NCI-H460 (cell line): Measurements from ENCODE around the gene TRIM39. TPM values are rescaled to one million over a fixed set of nuclear protein-coding genes. Genes with fewer than 3 reads are reported as not detected.
A peak's percentile ranks its signal among the peaks of the same experiment; 100 is the strongest.

Experiments used
- DNase-seq: peaks from one replicate; pipeline ENCODE4 v3.0.0-alpha.2; 2016; ENCODE audit warnings: low read depth; ENCODE audit errors: extremely low read depth
- total RNA-seq: library from RNA; depleted of rRNA; stranded (reverse); fragments of >200 nt; shearing (Covaris generic); gene quantifications from 2 replicates; pipeline ENCODE4 v1.2.3, GENCODE V29; 2014

The TRIM39 gene
- total RNA-seq, 1 experiment from 2014 or later, result 9.7 TPM

DNA sequence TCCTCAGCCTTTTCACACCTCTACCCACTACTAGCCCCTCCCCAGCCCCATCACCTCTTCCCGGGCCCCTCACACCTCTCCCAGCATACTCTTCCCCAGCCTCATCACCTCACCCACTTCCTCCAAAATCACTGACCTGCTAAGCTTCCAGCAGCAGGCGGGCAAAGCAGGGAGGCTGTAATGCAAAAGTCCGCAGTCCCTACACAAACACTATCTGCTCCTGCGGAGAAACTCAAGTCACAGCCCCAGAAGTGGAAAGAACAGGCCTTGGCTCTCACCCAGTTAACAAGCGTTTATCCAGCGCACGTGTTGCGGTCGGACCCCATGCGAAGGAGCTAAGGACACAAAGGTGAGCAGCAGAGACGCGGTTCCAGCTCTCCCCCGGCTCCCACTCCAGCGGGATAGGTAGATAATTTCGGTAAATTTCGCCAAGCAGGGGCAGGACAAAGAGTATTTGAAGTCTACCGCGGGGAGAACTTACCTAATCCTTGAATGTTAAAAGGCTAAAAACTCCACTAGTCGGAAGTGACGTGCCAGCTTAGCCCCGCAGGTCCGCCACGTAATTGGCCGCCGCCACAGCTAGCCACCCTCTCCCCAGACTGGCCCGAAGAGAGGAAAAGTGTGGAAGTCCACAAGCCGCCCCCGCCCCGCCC, 728 bp upstream of the TRIM39 start:
- peak; percentile 53 for DNase-seq

DNA sequence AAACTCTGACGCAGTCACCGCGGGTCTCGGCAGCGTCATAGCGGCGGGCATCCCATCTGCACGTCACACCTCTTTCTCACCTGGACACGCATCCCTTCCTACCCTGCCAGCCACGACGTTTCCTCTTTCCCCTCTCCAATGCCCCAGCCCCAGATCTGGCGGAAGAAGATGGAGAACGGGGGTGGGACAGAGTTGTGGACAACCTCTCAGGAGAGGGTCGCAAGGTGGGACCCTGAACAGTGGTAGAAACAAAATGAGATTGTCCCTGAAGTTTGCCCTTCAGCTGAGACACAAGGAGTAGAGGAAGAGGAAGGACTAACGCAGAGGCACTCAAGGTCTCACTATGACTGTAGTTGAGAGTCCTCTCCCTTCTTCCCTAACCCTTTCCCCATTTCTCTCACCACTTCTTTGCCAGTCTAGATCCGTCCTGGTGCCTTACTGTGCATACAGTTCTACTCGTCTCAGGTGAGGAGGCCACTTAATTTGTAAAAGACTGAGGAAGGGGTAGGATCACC, 562 bp downstream of the TRIM39 start:
- no peak for DNase-seq

DNA sequence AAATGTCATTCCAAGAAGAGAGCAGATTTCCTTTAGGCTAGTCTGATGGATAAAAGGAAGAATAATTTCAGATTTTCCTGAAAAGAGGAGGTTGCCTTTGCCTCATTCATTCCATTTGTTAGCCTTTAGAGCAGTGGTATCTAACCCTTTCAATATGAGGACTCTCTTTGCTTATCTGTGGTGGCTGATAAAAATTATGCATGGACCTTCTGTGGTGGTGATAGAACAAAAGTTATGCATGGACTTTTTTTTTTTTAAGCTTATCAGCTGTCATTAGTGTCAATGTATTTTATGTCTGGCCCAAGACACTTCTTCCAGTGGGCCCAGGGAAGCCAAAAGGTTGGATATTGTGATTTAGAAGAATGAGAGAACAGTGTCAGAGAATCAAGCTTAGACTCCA, 1.7 kb downstream of the TRIM39 start:
- no peak for DNase-seq

DNA sequence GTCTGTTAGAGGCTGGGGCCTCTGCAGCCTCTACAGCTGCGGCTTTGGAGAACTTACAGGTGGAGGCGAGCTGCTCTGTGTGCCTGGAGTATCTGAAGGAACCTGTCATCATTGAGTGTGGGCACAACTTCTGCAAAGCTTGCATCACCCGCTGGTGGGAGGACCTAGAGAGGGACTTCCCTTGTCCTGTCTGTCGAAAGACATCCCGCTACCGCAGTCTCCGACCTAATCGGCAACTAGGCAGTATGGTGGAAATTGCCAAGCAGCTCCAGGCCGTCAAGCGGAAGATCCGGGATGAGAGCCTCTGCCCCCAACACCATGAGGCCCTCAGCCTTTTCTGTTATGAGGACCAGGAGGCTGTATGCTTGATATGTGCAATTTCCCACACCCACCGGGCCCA, 2.6 kb downstream of the TRIM39 start:
- no peak for DNase-seq

DNA sequence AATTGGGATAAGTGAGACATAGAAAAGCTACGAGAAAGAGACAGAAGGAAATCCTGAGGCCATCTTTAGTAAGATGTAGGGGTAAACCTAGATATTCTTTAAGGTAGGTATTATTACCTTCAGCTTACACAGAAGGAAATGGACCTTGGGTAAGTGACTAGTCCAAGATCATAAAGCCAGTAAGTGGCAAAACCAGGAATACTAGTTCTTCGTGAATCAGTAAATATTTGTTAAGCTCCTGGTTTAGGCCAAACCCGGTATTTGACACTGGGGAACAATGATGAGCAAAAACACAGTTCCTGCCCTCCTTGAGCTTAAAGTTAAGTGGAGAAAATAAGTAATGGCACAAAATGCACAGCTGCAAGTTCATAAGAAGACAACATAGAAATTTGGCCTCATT, 5.3 kb downstream of the TRIM39 start:
- no peak for DNase-seq

DNA sequence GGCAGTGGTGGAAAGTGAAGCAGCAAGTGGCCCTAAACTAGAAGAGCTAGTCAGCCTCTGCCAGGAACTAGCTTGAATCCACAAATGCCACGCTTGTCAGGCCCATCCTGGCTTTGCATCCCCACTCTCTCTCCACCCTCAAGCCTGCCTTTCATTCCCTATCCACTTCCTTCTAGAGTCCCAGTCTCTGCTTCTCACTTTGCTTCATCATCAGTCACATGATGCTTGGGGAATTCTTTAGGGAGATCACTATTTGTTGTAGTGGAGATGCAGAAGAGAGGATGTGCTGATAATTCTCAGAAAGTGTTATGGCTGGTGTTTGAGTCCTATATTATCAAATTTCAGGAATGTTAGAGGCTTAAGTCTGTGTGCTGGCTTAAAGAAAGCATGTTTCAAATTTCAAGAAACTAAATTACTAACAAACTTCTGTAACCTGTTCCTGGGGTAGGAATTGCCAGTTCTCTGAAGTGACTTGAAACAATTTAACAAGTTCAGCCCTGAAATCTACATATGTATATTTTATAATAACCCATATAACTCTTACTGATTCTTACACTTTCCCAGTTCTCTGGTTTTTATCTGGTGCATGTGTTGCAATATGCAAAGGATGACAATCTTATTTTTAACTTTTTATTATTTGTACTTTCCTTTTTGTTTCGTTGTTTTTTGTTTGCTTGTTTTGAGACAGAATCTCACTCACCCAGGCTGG, 7.5 kb downstream of the TRIM39 start:
- DNase-seq, result no peak

DNA sequence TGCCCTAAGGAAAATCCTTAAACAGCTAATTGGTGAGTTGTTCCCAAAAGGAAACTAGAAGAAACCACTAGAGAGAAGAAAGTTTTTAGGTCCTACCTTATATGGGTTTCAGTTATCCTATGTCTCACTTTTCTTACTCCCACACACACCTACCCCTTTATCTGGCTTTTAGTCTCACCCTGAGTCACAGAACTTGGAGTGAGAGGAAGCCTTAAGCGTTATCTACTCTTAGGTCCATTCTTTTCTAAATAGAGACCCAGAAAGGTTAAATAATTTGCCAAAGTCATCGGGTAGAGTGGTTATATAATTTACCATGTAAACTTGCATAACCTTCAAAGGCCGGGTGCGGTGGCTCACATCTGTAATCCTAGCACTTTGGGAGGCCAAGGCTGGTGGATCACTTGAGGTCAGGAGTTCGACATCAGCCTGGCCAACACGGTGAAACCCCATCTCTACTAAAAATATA, 13.9 kb downstream of the TRIM39 start:
- no peak for DNase-seq

DNA sequence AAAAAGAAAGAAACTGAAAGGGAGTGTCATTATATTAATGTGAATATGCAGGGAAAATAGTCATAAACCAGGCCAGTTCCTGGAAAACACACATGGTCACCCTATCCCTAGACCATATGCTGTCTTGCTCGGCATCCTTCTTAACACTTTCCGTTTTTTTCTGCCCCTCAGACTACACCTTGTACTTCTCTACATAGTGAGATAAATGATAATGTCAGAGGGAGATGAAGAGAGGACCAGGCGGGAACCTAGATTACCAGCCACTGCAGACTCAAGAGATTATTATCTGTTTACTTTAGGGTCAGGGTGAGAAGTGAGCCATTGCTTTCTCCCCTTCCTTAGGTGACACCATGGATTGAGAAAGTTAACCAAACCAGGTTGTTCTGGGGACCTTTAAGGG, 14.5 kb downstream of the TRIM39 start:
- no peak for DNase-seq

DNA sequence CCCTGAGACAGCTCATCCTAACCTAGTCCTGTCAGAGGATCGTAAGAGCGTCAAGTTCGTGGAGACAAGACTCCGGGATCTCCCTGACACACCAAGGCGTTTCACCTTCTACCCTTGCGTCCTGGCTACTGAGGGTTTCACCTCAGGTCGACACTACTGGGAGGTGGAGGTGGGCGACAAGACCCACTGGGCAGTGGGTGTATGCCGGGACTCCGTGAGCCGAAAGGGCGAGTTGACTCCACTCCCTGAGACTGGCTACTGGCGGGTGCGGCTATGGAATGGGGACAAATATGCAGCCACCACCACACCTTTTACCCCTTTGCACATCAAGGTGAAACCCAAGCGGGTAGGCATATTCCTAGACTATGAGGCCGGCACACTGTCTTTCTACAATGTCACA, 15.0 kb downstream of the TRIM39 start:
- DNase-seq, result no peak

DNA sequence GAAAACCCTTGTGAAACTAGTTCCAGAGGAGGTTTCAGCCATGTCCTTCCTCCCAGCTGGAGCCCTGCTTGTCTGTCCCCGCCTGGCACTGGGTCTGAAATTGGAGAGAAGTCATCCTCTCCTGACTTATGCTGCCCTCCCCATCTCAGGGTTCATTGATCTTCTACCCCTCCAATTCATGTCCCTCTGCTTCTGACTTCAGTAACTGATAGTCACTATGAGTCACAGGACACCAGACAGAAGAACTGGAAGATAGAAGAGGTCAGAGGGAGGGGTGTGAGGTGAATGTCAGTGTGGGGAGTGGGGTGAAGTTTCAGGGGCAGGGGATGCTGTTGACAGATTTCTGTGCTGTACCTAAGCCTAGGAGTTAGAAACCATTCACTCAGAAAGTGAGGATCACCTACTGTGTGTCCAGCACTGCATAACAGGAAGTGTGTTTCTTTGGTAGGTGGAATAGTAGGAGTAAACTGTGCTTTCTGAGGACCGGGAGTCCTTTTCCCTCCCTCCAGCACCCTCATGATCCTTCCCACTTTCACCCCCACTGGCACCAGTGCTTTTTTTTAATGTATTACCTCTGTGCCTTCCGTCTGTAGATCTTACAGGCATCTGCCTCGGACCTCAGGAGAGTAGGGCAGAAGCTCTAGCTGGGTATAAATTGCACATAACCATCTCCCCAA, 17.6 kb downstream of the TRIM39 start:
- DNase-seq, result no peak

DNA sequence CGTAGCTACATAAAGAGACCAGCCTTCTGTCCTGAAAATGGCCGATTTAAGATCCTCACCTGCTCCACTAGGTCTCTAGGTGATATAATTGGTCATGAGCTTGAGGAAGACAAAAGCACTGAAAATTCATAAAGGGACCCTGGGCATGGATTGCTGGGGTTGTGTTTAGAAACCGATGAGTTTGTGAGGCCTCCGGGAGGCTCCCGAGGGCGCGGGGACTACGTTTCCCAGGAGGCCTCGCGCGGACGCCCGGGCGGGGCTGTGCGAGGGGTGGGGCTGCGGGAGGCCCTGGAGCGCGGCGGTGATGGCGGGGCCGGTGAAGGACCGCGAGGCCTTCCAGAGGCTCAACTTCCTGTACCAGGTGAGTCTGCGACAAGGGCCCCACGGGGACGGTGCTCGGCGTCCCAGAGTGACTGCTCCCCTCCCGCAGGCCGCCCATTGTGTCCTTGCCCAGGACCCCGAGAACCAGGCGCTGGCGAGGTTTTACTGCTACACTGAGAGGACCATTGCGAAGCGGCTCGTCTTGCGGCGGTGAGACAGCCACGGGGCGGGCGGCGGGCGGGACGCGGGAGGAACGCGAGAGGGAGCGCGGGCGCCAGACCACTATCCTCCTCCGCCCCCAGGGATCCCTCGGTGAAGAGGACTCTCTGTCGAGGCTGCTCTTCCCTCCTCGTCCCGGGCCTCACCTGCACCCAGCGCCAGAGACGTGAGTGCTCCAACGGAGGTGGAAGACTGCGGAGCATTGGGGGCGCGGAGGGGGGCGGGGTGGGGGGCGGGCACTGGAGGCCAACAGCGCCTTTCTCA, 18.3 kb downstream of the TRIM39 start, which contains the start of gene RPP21:
Gene RPP21, plus strand, starts transcription at position 289 of the 804 bp plus-strand sequence. Its CDS starts 16 bp downstream, at position 305.
- DNase-seq, result peak; percentile 59

DNA sequence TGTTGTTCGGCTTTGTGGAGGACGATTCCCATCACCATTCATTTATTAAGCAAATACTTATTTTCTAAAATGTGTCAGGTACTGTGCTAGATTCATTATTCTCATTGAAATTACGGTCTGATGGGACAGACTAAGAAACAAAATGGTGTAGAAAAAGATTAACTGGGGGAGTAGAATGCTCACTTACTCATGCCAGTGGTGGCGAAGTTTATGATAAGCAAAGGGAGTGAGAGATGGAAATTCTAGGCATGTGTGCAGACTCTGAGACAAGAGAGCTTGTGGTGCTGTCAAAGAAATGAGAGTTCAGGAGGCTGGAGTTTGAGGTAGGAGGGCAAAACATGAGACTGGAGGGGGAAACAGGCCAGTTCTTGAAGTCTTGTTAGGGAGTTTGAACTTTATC, 19.1 kb downstream of the TRIM39 start:
- DNase-seq, result no peak

DNA sequence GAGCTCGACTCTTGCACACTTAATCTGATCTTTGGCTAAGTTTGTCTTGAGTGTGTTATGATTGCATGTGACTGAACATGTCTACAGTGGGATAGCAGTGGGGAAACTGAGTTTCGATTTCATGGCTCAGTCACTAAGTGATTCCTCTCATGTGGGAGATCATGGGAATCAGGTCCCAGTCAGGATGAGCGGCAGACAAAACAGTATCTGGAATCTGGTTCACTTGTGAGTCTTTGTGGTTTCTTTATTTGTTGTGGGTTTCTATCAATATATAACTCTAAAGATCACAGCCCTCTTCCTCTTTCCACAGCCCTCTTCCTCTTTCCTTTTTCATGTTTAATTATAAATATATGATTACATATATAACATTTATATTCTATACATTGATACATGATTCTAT, 22.2 kb downstream of the TRIM39 start:
- DNase-seq, result no peak

DNA sequence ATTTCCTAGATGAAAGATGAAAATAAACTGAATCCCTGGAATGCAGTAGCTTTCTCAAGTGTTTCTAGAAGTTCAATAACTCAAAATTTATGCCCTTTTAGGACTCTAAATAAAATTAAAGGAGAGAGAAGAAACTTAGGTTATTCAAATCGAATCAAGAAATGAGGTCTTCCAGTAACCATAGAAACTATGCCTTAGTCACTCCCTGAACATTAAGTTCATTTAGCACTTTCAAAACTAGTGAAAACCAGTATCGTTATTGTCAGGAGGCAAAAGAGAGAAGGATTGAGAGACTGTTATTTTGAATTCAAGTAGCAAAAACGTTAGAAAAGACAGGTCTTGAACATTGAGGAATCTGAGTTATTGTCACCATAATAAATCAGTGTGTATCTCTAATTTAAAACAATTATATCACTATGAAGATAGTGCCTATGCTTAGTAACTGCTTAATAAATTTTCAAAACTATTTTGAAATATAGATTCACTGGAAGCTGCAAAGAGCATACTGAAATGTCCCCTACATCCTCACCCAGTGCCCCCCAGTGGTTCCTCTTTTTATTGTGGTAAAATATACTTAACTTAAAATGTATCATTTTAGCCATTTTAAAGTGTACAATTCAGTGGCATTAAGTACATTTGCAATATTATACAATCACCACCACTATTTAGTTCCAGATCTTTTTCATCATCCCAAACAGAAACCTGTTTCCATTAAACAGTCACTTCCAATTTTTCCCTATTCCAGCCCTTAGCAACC, 22.9 kb downstream of the TRIM39 start:
- DNase-seq, result no peak

DNA sequence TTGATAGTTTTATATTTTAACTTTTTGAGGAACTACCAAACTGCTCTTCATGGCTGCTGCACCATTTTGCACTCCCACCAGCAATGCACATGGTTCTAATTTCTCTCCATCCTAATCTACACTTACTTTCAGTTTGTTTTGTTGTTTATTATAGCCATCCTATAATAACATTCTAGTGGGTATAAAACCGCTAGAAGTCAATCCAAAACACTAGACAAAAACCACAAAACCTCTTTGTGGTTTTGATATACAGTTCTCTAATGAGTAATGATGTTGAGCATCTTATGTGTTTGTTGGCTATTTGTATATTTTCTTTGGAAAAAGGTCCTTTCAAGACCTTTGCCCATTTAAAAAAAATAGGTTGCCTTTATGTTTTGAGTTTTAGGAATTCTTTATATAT, 23.8 kb downstream of the TRIM39 start:
- DNase-seq, result no peak

DNA sequence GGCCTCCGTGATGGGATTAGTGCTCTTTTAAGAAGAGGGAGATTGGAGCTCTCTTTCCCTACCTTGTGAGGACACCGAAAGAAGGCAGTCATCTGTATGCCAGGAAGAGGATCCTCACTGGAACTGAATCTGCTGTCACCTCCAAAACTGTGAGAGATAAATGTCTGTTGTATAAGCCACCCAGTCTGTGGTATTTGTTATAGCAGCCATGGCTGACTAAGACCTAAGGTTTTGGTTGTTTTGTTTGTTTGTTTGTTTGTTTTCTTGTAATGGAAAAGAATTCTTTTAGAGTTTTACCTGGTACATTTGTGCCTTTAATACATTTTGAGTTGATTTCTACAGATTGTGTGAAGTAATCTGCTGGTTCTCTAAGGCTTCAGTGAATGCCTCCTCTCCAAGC, 25.8 kb downstream of the TRIM39 start:
- no peak for DNase-seq

DNA sequence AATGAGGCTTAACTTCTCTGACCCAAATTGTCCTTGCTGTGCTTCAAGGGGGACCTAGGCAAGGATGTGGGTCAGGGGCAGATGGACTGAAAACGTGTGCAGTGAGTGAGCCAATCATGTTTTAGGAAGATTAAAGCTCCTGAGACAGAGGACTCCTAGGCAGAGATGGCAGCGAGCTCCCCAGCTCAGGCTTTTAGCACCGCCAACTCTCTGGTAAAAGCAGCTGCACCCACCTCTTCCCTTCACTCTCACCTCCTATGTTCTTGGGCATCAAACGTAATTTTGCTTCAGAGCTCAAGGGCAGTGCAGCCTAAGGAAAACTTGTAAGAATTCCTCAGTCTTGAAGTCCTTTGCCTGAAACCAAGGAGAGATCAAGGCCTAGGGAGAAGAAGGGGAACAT, 28.6 kb downstream of the TRIM39 start:
- no peak for DNase-seq

DNA sequence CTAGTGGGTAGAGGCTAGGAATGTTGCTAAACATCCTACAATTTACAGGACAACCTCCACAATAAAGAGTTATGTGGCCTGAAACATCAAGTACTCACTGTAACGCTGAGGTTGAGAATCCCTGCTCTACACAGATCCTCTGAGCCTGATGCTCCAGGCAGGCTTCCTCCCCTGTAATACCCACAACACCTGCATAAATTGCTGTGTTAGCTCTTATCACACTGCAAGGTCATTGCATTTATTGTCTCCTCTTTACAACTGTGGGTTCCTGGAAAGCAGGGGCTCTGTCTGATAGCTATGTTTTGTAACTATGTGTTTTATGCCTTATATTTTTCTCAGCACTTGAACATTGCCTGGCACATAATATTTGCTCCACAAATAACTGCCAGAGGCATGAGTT, 29.8 kb downstream of the TRIM39 start:
- DNase-seq, result no peak

DNA sequence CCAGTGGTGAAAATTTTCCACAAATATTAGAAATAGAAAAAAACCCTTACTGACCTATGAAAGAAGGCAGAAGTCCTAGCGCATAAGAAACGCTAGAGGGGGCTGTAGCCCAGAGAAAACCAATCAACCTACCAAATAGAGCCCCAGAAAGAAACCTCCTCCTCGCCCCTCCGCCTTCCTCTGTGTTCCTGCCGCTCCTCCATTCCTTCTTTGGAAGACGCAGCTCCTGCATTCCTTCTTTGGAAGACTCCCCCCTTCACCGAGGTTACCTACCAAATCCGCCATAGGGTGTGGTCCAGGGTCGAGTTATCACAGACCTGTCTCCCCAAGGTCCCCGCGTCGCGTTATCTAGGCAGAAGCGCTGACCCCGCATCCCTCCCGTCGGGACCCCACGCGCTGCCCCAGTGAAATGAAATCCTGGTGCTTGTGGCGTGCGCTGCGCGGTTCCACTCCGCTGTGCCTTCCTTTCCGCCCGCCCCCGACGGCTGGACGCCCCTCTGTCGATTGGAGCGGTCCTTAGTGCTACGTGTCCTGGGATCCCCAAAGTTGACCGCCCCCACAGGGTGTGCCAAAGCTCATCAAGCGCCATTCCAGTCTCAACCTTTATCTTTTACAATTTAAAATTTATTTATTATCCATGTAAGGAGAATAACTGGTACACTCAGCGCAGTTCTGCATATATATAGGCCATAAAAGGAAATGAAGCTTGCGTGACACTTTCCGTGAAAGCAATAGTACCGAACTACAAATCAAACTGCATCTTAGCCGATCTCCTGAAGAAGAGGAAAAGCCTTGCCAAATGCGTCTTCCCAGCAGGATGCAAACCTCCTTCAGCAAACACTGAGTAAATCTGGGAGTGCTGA, 31.2 kb downstream of the TRIM39 start:
- DNase-seq, result peak; percentile 34
